Measurements from ENCODE around the gene PPP1R3G.

GRCh38 chr6:5096482-5096881 is 11.3 kb downstream of the PPP1R3G start:
- no peak for TF ChIP-seq GATA2 (IDR thresholded peaks at IDR 0.05; ENCODE audit: low read depth, low read length)
- no peak for TF ChIP-seq GATA3 (IDR thresholded peaks at IDR 0.05; ENCODE audit: low read depth, low read length)
